ENCODE results near the gene AOAH. TPM values are rescaled to one million over a fixed set of nuclear protein-coding genes. Genes with fewer than 3 reads are reported as not detected.

The AOAH gene
- total RNA-seq, 4 donors from 2014 or later = 1.1 to 4.8 (median 1.6) TPM

DNA sequence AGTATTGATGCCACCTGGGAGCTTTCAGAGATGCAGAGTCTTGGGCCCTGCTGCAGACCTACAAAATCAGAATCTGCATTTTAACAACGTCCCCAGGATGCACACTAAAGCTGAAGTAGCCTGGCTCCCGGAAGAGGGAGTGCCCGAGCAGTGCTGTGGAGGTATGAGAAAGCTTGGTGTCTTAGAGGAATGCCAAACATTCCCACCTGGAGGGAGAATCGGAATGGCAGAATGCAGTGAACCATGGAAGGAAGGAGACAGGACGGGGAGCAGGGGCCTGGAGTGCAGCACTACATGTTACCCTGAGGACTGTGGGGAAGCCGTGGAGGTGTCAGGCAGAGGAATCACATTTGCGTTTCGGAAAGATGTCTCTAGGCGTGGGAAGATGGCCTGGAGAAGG lies 90.9 kb downstream of the AOAH start:
- no peak for DNase-seq (ENCODE audit: low spot score in 2 of 2)
- no peaks in the 10 kb centered on the region for H3K27me3 ChIP-seq
- WGBS = 91% methylated on average over 9 of the region's 9 CpGs
- no peaks in the 10 kb centered on the region for H3K9me3 ChIP-seq
- no peaks in the 10 kb centered on the region for H3K36me3 ChIP-seq
- H3K4me3 ChIP-seq = no peak overlapping the region
- no peak for TF ChIP-seq POLR2A (IDR thresholded peaks at IDR 0.05)
- TF ChIP-seq EP300 (IDR thresholded peaks at IDR 0.05) = no peak
- no peak for TF ChIP-seq CTCF (IDR thresholded peaks at IDR 0.05)
- TF ChIP-seq POLR2AphosphoS5 (IDR thresholded peaks at IDR 0.05) = no peak
- H3K27ac ChIP-seq = no peak overlapping the region
- no peaks in the 10 kb centered on the region for H3K4me1 ChIP-seq

DNA sequence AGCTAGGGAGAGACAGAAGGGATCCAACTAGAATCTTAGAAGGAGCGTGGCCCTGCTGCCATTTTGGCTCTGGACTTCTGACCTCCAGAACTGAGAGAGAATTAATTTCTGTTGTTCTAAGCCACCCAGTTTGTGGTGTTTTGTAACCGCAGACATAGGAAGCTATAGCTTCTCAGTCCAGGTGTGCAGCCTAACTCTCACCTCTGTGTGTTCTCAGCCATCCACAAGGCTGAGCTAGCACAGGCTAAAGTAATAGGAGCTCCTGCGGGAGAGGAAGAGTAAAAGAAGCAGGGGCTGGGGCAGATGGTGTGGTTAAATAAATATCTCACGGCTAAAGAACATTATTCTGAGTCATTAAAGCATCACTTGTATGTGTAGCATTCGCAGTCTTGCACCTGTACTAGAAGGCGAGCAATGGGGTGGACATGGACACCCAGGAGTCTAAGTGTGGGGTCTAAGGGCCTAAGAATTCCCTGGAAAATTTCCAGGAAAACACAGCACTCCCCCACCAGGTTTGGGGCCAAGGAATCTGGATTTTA lies 94.1 kb downstream of the AOAH start:
- no peak overlapping the region for H3K4me3 ChIP-seq
- peaks cover 2% of the 10 kb centered on the region for H3K4me1 ChIP-seq
- no peak for DNase-seq (ENCODE audit: low spot score in 2 of 2)
- TF ChIP-seq EP300 (IDR thresholded peaks at IDR 0.05) (no peak), CTCF (IDR thresholded peaks at IDR 0.05) (no peak), POLR2A (IDR thresholded peaks at IDR 0.05) (no peak), POLR2AphosphoS5 (IDR thresholded peaks at IDR 0.05) (no peak)
- H3K27ac ChIP-seq = no peak overlapping the region
- no peaks in the 10 kb centered on the region for H3K9me3 ChIP-seq
- WGBS = 73% methylated on average over 6 of the region's 6 CpGs
- no peaks in the 10 kb centered on the region for H3K27me3 ChIP-seq
- no peaks in the 10 kb centered on the region for H3K36me3 ChIP-seq

- no peaks in the 10 kb centered on the region for H3K27me3 ChIP-seq
- DNase-seq (ENCODE audit: low spot score in 2 of 2) = no peak
- no peak overlapping the region for H3K4me3 ChIP-seq
- TF ChIP-seq CTCF (IDR thresholded peaks at IDR 0.05) = no peak
- peaks cover 2% of the 10 kb centered on the region for H3K4me1 ChIP-seq
- 65% methylated on average over 1 of the region's 1 CpG for WGBS
- no peaks in the 10 kb centered on the region for H3K9me3 ChIP-seq
- H3K36me3 ChIP-seq = no peaks in the 10 kb centered on the region
- H3K27ac ChIP-seq = no peak overlapping the region
Observed at GRCh38 chr7:36629351-36629750, 94.9 kb downstream of the AOAH start.

GRCh38 chr7:36627836-36628235 lies 96.5 kb downstream of the AOAH start:
- no peaks in the 10 kb centered on the region for H3K9me3 ChIP-seq
- WGBS = 91% methylated on average over 6 of the region's 6 CpGs
- H3K27ac ChIP-seq = no peak overlapping the region
- no peak overlapping the region for H3K4me3 ChIP-seq
- no peak for TF ChIP-seq POLR2AphosphoS5 (IDR thresholded peaks at IDR 0.05)
- TF ChIP-seq EP300 (IDR thresholded peaks at IDR 0.05) = no peak
- TF ChIP-seq CTCF (IDR thresholded peaks at IDR 0.05) = no peak
- TF ChIP-seq POLR2A (IDR thresholded peaks at IDR 0.05) = no peak
- no peaks in the 10 kb centered on the region for H3K27me3 ChIP-seq
- peaks cover 2% of the 10 kb centered on the region for H3K4me1 ChIP-seq
- no peaks in the 10 kb centered on the region for H3K36me3 ChIP-seq
- DNase-seq (ENCODE audit: low spot score in 2 of 2) = no peak

GRCh38 chr7:36626111-36626510 lies 98.2 kb downstream of the AOAH start:
- DNase-seq (ENCODE audit: low spot score in 2 of 2) = no peak
- no peaks in the 10 kb centered on the region for H3K36me3 ChIP-seq
- TF ChIP-seq CTCF (IDR thresholded peaks at IDR 0.05) (no peak), POLR2A (IDR thresholded peaks at IDR 0.05) (no peak), EP300 (IDR thresholded peaks at IDR 0.05) (no peak), POLR2AphosphoS5 (IDR thresholded peaks at IDR 0.05) (no peak)
- H3K27ac ChIP-seq = no peak overlapping the region
- 80% methylated on average over 2 of the region's 2 CpGs for WGBS
- no peak overlapping the region for H3K4me3 ChIP-seq
- no peaks in the 10 kb centered on the region for H3K9me3 ChIP-seq
- peaks cover 2% of the 10 kb centered on the region for H3K4me1 ChIP-seq
- no peaks in the 10 kb centered on the region for H3K27me3 ChIP-seq

Data from suprapubic skin (tissue), 4 donors.